ENCODE results near the gene TMEM176A.

DNA sequence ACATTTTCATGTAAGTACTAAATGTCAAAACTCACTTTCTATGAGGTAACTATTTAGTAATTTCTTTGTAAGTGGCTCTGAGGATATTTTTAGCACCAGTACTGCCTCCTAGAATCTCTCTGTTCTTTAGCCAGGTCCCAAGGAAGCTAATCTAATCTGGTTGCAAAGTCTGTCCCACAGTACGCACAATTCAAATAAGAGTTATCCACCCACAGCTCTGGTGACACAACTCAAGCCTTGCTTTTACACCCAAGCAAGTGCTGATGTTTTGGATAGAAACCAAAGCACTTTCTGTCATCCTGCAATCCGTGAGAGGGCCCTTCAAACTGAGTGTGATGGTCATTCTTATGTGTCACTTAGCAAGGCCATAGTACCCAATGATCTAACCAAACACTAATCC lies 48.9 kb upstream of the TMEM176A start:
- TF ChIP-seq, protein P1, sequence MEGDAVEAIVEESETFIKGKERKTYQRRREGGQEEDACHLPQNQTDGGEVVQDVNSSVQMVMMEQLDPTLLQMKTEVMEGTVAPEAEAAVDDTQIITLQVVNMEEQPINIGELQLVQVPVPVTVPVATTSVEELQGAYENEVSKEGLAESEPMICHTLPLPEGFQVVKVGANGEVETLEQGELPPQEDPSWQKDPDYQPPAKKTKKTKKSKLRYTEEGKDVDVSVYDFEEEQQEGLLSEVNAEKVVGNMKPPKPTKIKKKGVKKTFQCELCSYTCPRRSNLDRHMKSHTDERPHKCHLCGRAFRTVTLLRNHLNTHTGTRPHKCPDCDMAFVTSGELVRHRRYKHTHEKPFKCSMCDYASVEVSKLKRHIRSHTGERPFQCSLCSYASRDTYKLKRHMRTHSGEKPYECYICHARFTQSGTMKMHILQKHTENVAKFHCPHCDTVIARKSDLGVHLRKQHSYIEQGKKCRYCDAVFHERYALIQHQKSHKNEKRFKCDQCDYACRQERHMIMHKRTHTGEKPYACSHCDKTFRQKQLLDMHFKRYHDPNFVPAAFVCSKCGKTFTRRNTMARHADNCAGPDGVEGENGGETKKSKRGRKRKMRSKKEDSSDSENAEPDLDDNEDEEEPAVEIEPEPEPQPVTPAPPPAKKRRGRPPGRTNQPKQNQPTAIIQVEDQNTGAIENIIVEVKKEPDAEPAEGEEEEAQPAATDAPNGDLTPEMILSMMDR (IDR thresholded peaks at IDR 0.05) = no peak
- no peak for TF ChIP-seq POLR2A (IDR thresholded peaks at IDR 0.05)

Data from body of pancreas (tissue), 4 donors.